ENCODE data around the gene SESN1.

DNA sequence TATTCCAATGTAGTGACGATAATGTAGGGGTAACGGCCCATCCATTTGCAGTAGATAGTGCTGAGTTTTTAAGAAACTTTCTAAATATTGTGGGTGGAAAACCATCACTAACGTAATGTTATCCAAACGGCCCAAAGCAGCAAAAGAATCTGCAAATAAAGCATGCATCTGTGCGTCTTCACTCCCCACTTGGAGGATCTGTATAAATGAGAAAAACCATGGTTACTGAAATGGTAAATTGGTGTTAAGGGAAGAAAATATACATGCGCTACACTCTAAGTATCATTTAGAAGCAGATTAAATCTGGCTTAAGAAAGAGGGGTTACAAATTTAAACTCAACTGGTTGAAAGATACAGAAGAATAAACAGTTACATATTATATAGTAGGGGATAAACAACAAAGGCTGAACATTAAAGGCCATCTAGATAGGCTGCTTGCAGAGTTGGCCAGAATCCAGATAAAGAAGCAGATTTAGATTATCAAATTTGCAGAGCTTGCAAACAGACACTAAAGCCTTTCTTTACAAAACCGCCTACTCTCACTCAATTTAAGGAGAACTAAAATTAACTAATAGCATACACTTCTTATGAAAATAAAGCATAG is 93.3 kb downstream of the SESN1 start:
- TF ChIP-seq, protein P1, sequence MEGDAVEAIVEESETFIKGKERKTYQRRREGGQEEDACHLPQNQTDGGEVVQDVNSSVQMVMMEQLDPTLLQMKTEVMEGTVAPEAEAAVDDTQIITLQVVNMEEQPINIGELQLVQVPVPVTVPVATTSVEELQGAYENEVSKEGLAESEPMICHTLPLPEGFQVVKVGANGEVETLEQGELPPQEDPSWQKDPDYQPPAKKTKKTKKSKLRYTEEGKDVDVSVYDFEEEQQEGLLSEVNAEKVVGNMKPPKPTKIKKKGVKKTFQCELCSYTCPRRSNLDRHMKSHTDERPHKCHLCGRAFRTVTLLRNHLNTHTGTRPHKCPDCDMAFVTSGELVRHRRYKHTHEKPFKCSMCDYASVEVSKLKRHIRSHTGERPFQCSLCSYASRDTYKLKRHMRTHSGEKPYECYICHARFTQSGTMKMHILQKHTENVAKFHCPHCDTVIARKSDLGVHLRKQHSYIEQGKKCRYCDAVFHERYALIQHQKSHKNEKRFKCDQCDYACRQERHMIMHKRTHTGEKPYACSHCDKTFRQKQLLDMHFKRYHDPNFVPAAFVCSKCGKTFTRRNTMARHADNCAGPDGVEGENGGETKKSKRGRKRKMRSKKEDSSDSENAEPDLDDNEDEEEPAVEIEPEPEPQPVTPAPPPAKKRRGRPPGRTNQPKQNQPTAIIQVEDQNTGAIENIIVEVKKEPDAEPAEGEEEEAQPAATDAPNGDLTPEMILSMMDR (optimal IDR thresholded peaks at IDR 0.05 in 1 of 3, IDR thresholded peaks at IDR 0.05 in 1 of 3, conservative IDR thresholded peaks at IDR 0.05 in 1 of 3; ENCODE audit: extremely low read depth in 1 of 3, insufficient read depth in 2 of 3, low read length in 3 of 3), result no peak
- no peak for TF ChIP-seq EZH2 (IDR thresholded peaks at IDR 0.05; ENCODE audit: low read length)

All from keratinocyte (primary cell).